ENCODE measurements around the gene RASA3.
A peak's percentile ranks its signal among the peaks of the same experiment; 100 is the strongest.

Gene RASA3

GRCh38 chr13:113954046-113954835 lies 178.2 kb downstream of the RASA3 start:
- H3K4me3 ChIP-seq (replicated peaks; ENCODE audit: low read depth, low read length) = no peak overlapping the region
- DNase-seq (ENCODE audit: extremely low read depth, low read depth) = no peak
- TF ChIP-seq CTCF (IDR thresholded peaks at IDR 0.05; ENCODE audit: low read depth, low read length, missing control alignments) = no peak

- no peak for DNase-seq (ENCODE audit: extremely low read depth, low read depth)
- TF ChIP-seq CTCF (IDR thresholded peaks at IDR 0.05; ENCODE audit: low read depth, low read length, missing control alignments) = no peak
These were observed 178.9 kb downstream of the RASA3 start for GRCh38 chr13:113953561-113953960.

GRCh38 chr13:113952983-113953520 lies 179.4 kb downstream of the RASA3 start:
- no peak for DNase-seq (ENCODE audit: extremely low read depth, low read depth)
- H3K4me3 ChIP-seq (replicated peaks; ENCODE audit: low read depth, low read length) = no peak overlapping the region
- no peak for TF ChIP-seq CTCF (IDR thresholded peaks at IDR 0.05; ENCODE audit: low read depth, low read length, missing control alignments)

More at GRCh38 chr13:113953561-113953960, 178.9 kb downstream of the RASA3 start:
- H3K4me3 ChIP-seq (replicated peaks; ENCODE audit: low read depth, low read length) = no peak overlapping the region

GRCh38 chr13:113952151-113952982 lies 180.1 kb downstream of the RASA3 start:
- no peak overlapping the region for H3K4me3 ChIP-seq (replicated peaks; ENCODE audit: low read depth, low read length)
- no peak for DNase-seq (ENCODE audit: extremely low read depth, low read depth)
- no peak for TF ChIP-seq CTCF (IDR thresholded peaks at IDR 0.05; ENCODE audit: low read depth, low read length, missing control alignments)

GRCh38 chr13:113951246-113951999 lies 181.0 kb downstream of the RASA3 start:
- peak; percentile 65 for TF ChIP-seq CTCF (IDR thresholded peaks at IDR 0.05; ENCODE audit: low read depth, low read length, missing control alignments)
- DNase-seq (ENCODE audit: extremely low read depth, low read depth) = no peak
- H3K4me3 ChIP-seq (replicated peaks; ENCODE audit: low read depth, low read length) = no peak overlapping the region
